A673 (cell line): ENCODE measurements around the gene TM4SF1. TPM values are rescaled to one million over a fixed set of nuclear protein-coding genes. Genes with fewer than 3 reads are reported as not detected.

Source experiments
- BruUV-seq: library from RNA; stranded (reverse); fragments of 400-500 nt; replicated peaks from 2 replicates; lab custom pipeline; 2021; lab: Mats Ljungman, UMichigan
- CTCF ChIA-PET: fragments of 300-600 bp; sonication (Branson Sonifier 250); formaldehyde crosslinking; loops from one replicate; lab custom pipeline; 2022; ENCODE audit warnings: antibody characterized with exemption; lab: Charles Lee
- POLR2A ChIA-PET: fragments of 300-600 bp; sonication (Branson Sonifier 250); formaldehyde crosslinking; loops from one replicate; lab custom pipeline; 2022; ENCODE audit warnings: antibody characterized with exemption; ENCODE audit not compliant: low non-redundant PET; lab: Charles Lee
- DNase-seq: peaks from one replicate; pipeline ENCODE4 v3.0.0-alpha.2; 2015; ENCODE audit warnings: low spot score
- H3K27ac ChIP-seq: fragments of 200-600 bp; sonication (generic); 2 replicates; pipeline ENCODE4 v1.5.1; 2016; ENCODE audit warnings: mixed run types, low read depth, mild to moderate bottlenecking, mixed read lengths, antibody characterized with exemption, low read length; ENCODE audit not compliant: poor library complexity, severe bottlenecking
- H3K27me3 ChIP-seq: fragments of 200-600 bp; sonication (generic); replicated peaks from 2 replicates; pipeline ENCODE4 v1.6.1; 2017; ENCODE audit warnings: mixed run types, low read depth, mild to moderate bottlenecking, mixed read lengths, antibody characterized with exemption, low read length; ENCODE audit not compliant: insufficient read depth, poor library complexity
- H3K36me3 ChIP-seq: fragments of 200-600 bp; sonication (generic); 2 replicates; pipeline ENCODE4 v1.6.1; 2016; ENCODE audit warnings: mixed run types, mild to moderate bottlenecking, mixed read lengths, antibody characterized with exemption, low read length; ENCODE audit not compliant: insufficient read depth, poor library complexity, severe bottlenecking
- H3K4me1 ChIP-seq: fragments of 200-600 bp; sonication (generic); 2 replicates; pipeline ENCODE4 v1.6.1; 2017; ENCODE audit warnings: mixed run types, mild to moderate bottlenecking, mixed read lengths, antibody characterized with exemption, low read length; ENCODE audit not compliant: insufficient read depth, poor library complexity, severe bottlenecking
- H3K4me3 ChIP-seq: fragments of 200-600 bp; sonication (generic); 2 replicates; pipeline ENCODE4 v1.5.1; 2016; ENCODE audit warnings: low read depth, mixed run types, mild to moderate bottlenecking, mixed read lengths, low read length; ENCODE audit not compliant: poor library complexity, severe bottlenecking
- H3K9me3 ChIP-seq: fragments of 200-600 bp; sonication (generic); 2 replicates; pipeline ENCODE4 v1.6.1; 2016; ENCODE audit warnings: mixed run types, low read depth, mild to moderate bottlenecking, mixed read lengths, antibody characterized with exemption, low read length; ENCODE audit not compliant: poor library complexity, severe bottlenecking
- CTCF ChIP-seq: fragments of 300-800, 200-600 bp; sonication (generic); conservative IDR thresholded peaks from 2 replicates; pipeline ENCODE4 v1.5.1; 2017; ENCODE audit warnings: low read depth, mild to moderate bottlenecking, antibody characterized with exemption, low read length, moderate library complexity, mixed read lengths
- EZH2 ChIP-seq: fragments of 200-600 bp; sonication (generic); IDR thresholded peaks from 2 replicates; pipeline ENCODE4 v1.6.1; 2017; ENCODE audit warnings: borderline replicate concordance, low read depth, mild to moderate bottlenecking, mixed read lengths, antibody characterized with exemption, low read length; ENCODE audit not compliant: poor library complexity, severe bottlenecking
- intact Hi-C: fragments of 100-400 bp; cut with micrococcal nuclease; formaldehyde crosslinking; loops from one replicate; pipeline ENCODE4 v1.10.0; 2022; ENCODE audit not compliant: unreplicated experiment
- total RNA-seq: library from RNA; stranded (reverse); gene quantifications from 2 replicates; pipeline ENCODE4 v1.2.3, GENCODE V29; 2021

TM4SF1 gene
- total RNA-seq, 1 experiment from 2014 or later = 0.28 TPM

- BruUV-seq = no TSS peak
- TF ChIP-seq CTCF = no peak
- no peak for TF ChIP-seq EZH2
- H3K4me3 ChIP-seq = no peak overlapping the region
- POLR2A ChIA-PET = no interaction called here
- peaks cover 4% of the 10 kb centered on the region for H3K27me3 ChIP-seq
- DNase-seq = no peak
- CTCF ChIA-PET = no interaction called here
- H3K9me3 ChIP-seq = no peaks in the 10 kb centered on the region
- no peaks in the 10 kb centered on the region for H3K36me3 ChIP-seq
- H3K4me1 ChIP-seq = no peaks in the 10 kb centered on the region
- intact Hi-C loops = no loop called here
- H3K27ac ChIP-seq = no peak overlapping the region
Observed at GRCh38 chr3:149406244-149406752, 28.8 kb upstream of the TM4SF1 start.

- ChIA-PET POLR2A (no interaction called here), CTCF (no interaction called here)
- Histone ChIP-seq H3K36me3 (no peaks in the 10 kb centered on the region), H3K27ac (no peak overlapping the region), H3K9me3 (no peaks in the 10 kb centered on the region), H3K4me3 (no peak overlapping the region), H3K4me1 (no peaks in the 10 kb centered on the region), H3K27me3 (peaks cover 4% of the 10 kb centered on the region)
- BruUV-seq = no TSS peak
- intact Hi-C loops = no loop called here
- no peak for DNase-seq
- TF ChIP-seq EZH2 = no peak
Observed at GRCh38 chr3:149403443-149403842, 26.0 kb upstream of the TM4SF1 start.

- Histone ChIP-seq H3K27me3 (peaks cover 4% of the 10 kb centered on the region), H3K4me3 (no peak overlapping the region), H3K4me1 (no peaks in the 10 kb centered on the region), H3K36me3 (no peaks in the 10 kb centered on the region), H3K27ac (no peak overlapping the region), H3K9me3 (no peaks in the 10 kb centered on the region)
- no TSS peak for BruUV-seq
- POLR2A ChIA-PET = no interaction called here
- intact Hi-C loops = no loop called here
- TF ChIP-seq CTCF = no peak
- TF ChIP-seq EZH2 = no peak
- CTCF ChIA-PET = no interaction called here
- DNase-seq = no peak
Observed at GRCh38 chr3:149402481-149402880, 25.0 kb upstream of the TM4SF1 start.

GRCh38 chr3:149401926-149402310 lies 24.5 kb upstream of the TM4SF1 start:
- H3K9me3 ChIP-seq = no peaks in the 10 kb centered on the region
- H3K4me1 ChIP-seq = no peaks in the 10 kb centered on the region
- BruUV-seq = no TSS peak
- peaks cover 4% of the 10 kb centered on the region for H3K27me3 ChIP-seq
- intact Hi-C loops = no loop called here
- POLR2A ChIA-PET = no interaction called here
- no peak overlapping the region for H3K4me3 ChIP-seq
- no peaks in the 10 kb centered on the region for H3K36me3 ChIP-seq
- DNase-seq = no peak
- no peak for TF ChIP-seq EZH2
- TF ChIP-seq CTCF = no peak
- CTCF ChIA-PET = no interaction called here
- H3K27ac ChIP-seq = no peak overlapping the region
